ENCODE results near the gene DMRTC2. TPM values are rescaled to one million over a fixed set of nuclear protein-coding genes. Genes with fewer than 3 reads are reported as not detected.

The DMRTC2 gene
- total RNA-seq, 1 experiment from 2014 or later: not detected

DNA sequence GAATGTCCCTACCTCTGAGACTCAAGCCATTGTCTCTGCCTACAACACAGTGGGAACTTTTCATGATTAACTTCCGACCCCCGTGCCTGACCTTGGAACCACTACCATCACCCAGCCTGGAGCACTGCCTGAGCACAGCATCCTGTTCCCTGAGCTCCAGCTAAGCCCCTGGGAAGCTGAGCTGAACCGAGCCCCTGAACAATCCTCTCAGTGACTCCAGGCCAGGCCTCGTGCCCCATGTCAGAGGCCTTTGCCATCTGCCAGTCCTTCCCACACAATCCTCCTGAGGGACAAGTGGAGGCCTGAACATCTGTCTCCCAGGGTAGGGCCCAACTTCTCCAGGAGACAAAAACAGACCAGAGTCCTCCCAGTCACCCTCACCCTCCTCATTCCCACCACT is 30.9 kb upstream of the DMRTC2 start:
- Histone ChIP-seq H3K4me1 (ENCODE audit: control insufficient read depth in 1 of 2, insufficient read depth in 2 of 2, low read length in 2 of 2) (no peaks in the 10 kb centered on the region), H3K27ac (ENCODE audit: low read depth, low read length) (no peak overlapping the region), H3K79me2 (ENCODE audit: insufficient read depth, low read length) (no peaks in the 10 kb centered on the region), H2AFZ (ENCODE audit: low read depth, low read length, poor library complexity, severe bottlenecking) (no peak overlapping the region), H3K4me3 (replicated peaks in 1 of 2; ENCODE audit: low read depth in 1 of 2, low read length in 2 of 2) (no peak overlapping the region), H3K9ac (ENCODE audit: low read length) (no peak overlapping the region), H3K9me3 (ENCODE audit: control insufficient read depth in 1 of 2, insufficient read depth in 1 of 2, low read depth in 1 of 2, low read length in 2 of 2) (no peaks in the 10 kb centered on the region), H3K4me2 (ENCODE audit: low read length) (no peak overlapping the region), H3K9me2 (ENCODE audit: insufficient read depth) (no peaks in the 10 kb centered on the region), H4K20me1 (ENCODE audit: insufficient read depth) (no peaks in the 10 kb centered on the region), H3K27me3 (ENCODE audit: insufficient read depth, low read length) (peaks cover 4% of the 10 kb centered on the region; the same call in 1 of the 2 replicates), H3K36me3 (ENCODE audit: control insufficient read depth in 1 of 2, insufficient read depth in 2 of 2, low read length in 2 of 2) (no peaks in the 10 kb centered on the region)
- ChIA-PET RAD21 (ENCODE audit: low non-redundant PET in 1 of 2, low total read pairs in 2 of 2, uncharacterized antibody in 2 of 2, unreplicated experiment in 2 of 2) (no interaction called here), POLR2A (no interaction called here), CTCF (no interaction called here)
- ATAC-seq (no peak), DNase-seq (ENCODE audit: low read depth, low spot score) (no peak)
- no peak for TF ChIP-seq SP1 (IDR thresholded peaks at IDR 0.05; ENCODE audit: low read depth)
- TF ChIP-seq FOSL1 (IDR thresholded peaks at IDR 0.05; ENCODE audit: low read depth): no peak
- TF ChIP-seq SIN3A (IDR thresholded peaks at IDR 0.05; ENCODE audit: low read depth): no peak
- no peak for TF ChIP-seq JUND (IDR thresholded peaks at IDR 0.05)
- no peak for TF ChIP-seq POLR2A (IDR thresholded peaks at IDR 0.05; ENCODE audit: borderline replicate concordance, extremely low read depth, insufficient read depth, insufficient read length)
- TF ChIP-seq, protein P1, sequence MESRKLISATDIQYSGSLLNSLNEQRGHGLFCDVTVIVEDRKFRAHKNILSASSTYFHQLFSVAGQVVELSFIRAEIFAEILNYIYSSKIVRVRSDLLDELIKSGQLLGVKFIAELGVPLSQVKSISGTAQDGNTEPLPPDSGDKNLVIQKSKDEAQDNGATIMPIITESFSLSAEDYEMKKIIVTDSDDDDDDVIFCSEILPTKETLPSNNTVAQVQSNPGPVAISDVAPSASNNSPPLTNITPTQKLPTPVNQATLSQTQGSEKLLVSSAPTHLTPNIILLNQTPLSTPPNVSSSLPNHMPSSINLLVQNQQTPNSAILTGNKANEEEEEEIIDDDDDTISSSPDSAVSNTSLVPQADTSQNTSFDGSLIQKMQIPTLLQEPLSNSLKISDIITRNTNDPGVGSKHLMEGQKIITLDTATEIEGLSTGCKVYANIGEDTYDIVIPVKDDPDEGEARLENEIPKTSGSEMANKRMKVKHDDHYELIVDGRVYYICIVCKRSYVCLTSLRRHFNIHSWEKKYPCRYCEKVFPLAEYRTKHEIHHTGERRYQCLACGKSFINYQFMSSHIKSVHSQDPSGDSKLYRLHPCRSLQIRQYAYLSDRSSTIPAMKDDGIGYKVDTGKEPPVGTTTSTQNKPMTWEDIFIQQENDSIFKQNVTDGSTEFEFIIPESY (IDR thresholded peaks at IDR 0.05; ENCODE audit: extremely low read depth, insufficient replicate concordance, low read length): no peak
- intact Hi-C loops (cut with micrococcal nuclease): no loop called here
- no TSS peak for BruUV-seq (replicated peaks)

DNA sequence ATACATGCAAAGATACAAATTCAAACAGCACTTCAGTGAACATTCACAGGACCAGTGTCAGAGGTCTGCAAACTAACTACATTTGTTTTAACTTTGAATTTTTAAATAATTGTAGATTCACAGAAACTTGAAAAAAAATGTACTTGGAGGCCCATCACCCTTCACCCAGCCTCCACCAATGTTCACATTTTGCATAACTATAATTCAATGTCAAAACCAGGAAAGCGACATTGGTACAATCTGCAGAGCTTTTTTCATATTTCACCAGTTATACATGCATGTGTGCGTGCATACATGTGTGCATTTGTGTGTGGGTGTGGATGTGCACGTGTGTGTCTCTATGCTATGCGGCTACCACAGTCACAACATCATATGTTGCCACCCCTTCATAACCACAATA is 29.5 kb upstream of the DMRTC2 start:
- BruUV-seq (replicated peaks): no TSS peak
- H3K27me3 ChIP-seq (ENCODE audit: insufficient read depth, low read length): peaks cover 4% of the 10 kb centered on the region; the same call in 1 of the 2 replicates
- H3K9me3 ChIP-seq (ENCODE audit: control insufficient read depth in 1 of 2, insufficient read depth in 1 of 2, low read depth in 1 of 2, low read length in 2 of 2): no peaks in the 10 kb centered on the region
- H4K20me1 ChIP-seq (ENCODE audit: insufficient read depth): no peaks in the 10 kb centered on the region
- H2AFZ ChIP-seq (ENCODE audit: low read depth, low read length, poor library complexity, severe bottlenecking): no peak overlapping the region
- ATAC-seq (no peak), DNase-seq (ENCODE audit: low read depth, low spot score) (no peak)
- RAD21 ChIA-PET (ENCODE audit: low non-redundant PET in 1 of 2, low total read pairs in 2 of 2, uncharacterized antibody in 2 of 2, unreplicated experiment in 2 of 2): no interaction called here
- intact Hi-C loops (cut with micrococcal nuclease): no loop called here
- H3K36me3 ChIP-seq (ENCODE audit: control insufficient read depth in 1 of 2, insufficient read depth in 2 of 2, low read length in 2 of 2): no peaks in the 10 kb centered on the region
- no peaks in the 10 kb centered on the region for H3K9me2 ChIP-seq (ENCODE audit: insufficient read depth)
- TF ChIP-seq ATF3 (IDR thresholded peaks at IDR 0.05): no peak
- TF ChIP-seq TCF7L2 (IDR thresholded peaks at IDR 0.05; ENCODE audit: borderline replicate concordance, extremely low read depth, insufficient read depth, insufficient read length): no peak
- TF ChIP-seq CTCF (IDR thresholded peaks at IDR 0.05 in 2 of 3, conservative IDR thresholded peaks at IDR 0.05 in 1 of 3; ENCODE audit: borderline replicate concordance in 1 of 3, insufficient read depth in 1 of 3, low read depth in 2 of 3, low read length in 2 of 3): no peak
- TF ChIP-seq CBX3 (IDR thresholded peaks at IDR 0.05; ENCODE audit: low read depth): no peak
- TF ChIP-seq FOSL1 (IDR thresholded peaks at IDR 0.05; ENCODE audit: low read depth): no peak
- no peak overlapping the region for H3K27ac ChIP-seq (ENCODE audit: low read depth, low read length)
- H3K4me3 ChIP-seq (replicated peaks in 1 of 2; ENCODE audit: low read depth in 1 of 2, low read length in 2 of 2): no peak overlapping the region
- CTCF ChIA-PET: no interaction called here
- H3K79me2 ChIP-seq (ENCODE audit: insufficient read depth, low read length): no peaks in the 10 kb centered on the region
- POLR2A ChIA-PET: no interaction called here
- H3K9ac ChIP-seq (ENCODE audit: low read length): no peak overlapping the region
- H3K4me2 ChIP-seq (ENCODE audit: low read length): no peak overlapping the region
- H3K4me1 ChIP-seq (ENCODE audit: control insufficient read depth in 1 of 2, insufficient read depth in 2 of 2, low read length in 2 of 2): no peaks in the 10 kb centered on the region

Data from HCT116 (cell line).